CD4-positive, alpha-beta T cell (primary cell): ENCODE data around the gene MDFIC2. TPM values are rescaled to one million over a fixed set of nuclear protein-coding genes. Genes with fewer than 3 reads are reported as not detected.

ENCODE experiments used
- ATAC-seq: fragments of 200-7000 bp; cut with Tn5 transposase; one replicate; pipeline ENCODE4 v1.10.0; 2022; ENCODE audit warnings: mild to moderate bottlenecking; ENCODE audit not compliant: poor library complexity
- CTCF ChIA-PET: fragments of 350-600 bp; sonication (Branson Sonifier 250); formaldehyde crosslinking; loops from one replicate; lab custom pipeline; 2021; ENCODE audit warnings: antibody characterized with exemption, inconsistent platforms; lab: Charles Lee
- POLR2A ChIA-PET: fragments of 350-600 bp; sonication (Branson Sonifier 250); formaldehyde crosslinking; loops from one replicate; lab custom pipeline; 2021; ENCODE audit warnings: antibody characterized with exemption, inconsistent platforms; lab: Charles Lee
- DNase-seq, 14 experiments: peaks; one replicate each; pipeline ENCODE4 v3.0.0-alpha.2; 2013 to 2020; ENCODE audit warnings: mixed read lengths in 2 of 14
- H3K27ac ChIP-seq, 2 donors: one replicate each; pipeline versions ENCODE4 v1.5.1 to v1.7.0; 2013; ENCODE audit warnings: low read length in 2 of 2, low read depth in 1 of 2, mild to moderate bottlenecking in 1 of 2
- H3K27me3 ChIP-seq, 2 experiments: 1 replicate in 1 of 2; 2 replicates in 1 of 2; pipeline versions ENCODE4 v1.6.1 to v1.7.0; 2013; ENCODE audit warnings: low read length in 2 of 2, control low read depth in 1 of 2, mild to moderate bottlenecking in 1 of 2, moderate library complexity in 1 of 2; ENCODE audit not compliant: insufficient read depth in 2 of 2, control insufficient read depth in 1 of 2
- H3K36me3 ChIP-seq: one replicate; pipeline ENCODE4 v1.6.1; 2013; ENCODE audit warnings: low read length, control low read depth; ENCODE audit not compliant: insufficient read depth
- H3K4me1 ChIP-seq: one replicate; pipeline ENCODE4 v1.6.1; 2013; ENCODE audit warnings: low read length, control low read depth; ENCODE audit not compliant: insufficient read depth
- H3K4me3 ChIP-seq: one replicate; pipeline ENCODE4 v1.5.1; 2013; ENCODE audit warnings: mild to moderate bottlenecking, low read length, moderate library complexity
- H3K9me3 ChIP-seq, 2 experiments: 1 replicate in 1 of 2; 2 replicates in 1 of 2; pipeline versions ENCODE4 v1.6.1 to v1.7.0; 2013; ENCODE audit warnings: low read length in 2 of 2, mild to moderate bottlenecking in 2 of 2, control low read depth in 1 of 2, moderate library complexity in 1 of 2; ENCODE audit not compliant: control insufficient read depth in 1 of 2, insufficient read depth in 1 of 2
- H3K27ac Mint-ChIP-seq: one replicate; pipeline ENCODE4 v1.8.0; 2020; ENCODE audit warnings: mixed read lengths
- H3K27me3 Mint-ChIP-seq: one replicate; pipeline ENCODE4 v1.8.0; 2021; ENCODE audit warnings: mixed read lengths
- H3K36me3 Mint-ChIP-seq: one replicate; pipeline ENCODE4 v1.8.0; 2021; ENCODE audit warnings: low read depth, mixed read lengths
- H3K4me1 Mint-ChIP-seq: one replicate; pipeline ENCODE4 v1.8.0; 2021; ENCODE audit warnings: low read depth, mixed read lengths
- H3K4me3 Mint-ChIP-seq: one replicate; pipeline ENCODE4 v1.8.0; 2020; ENCODE audit warnings: mild to moderate bottlenecking, mixed read lengths
- H3K9me3 Mint-ChIP-seq: one replicate; pipeline ENCODE4 v1.8.0; 2020; ENCODE audit warnings: mixed read lengths
- CTCF ChIP-seq: fragments of 200-600 bp; IDR thresholded peaks from one replicate; pipeline ENCODE4 v1.8.0; 2022; ENCODE audit warnings: antibody characterized with exemption, mild to moderate bottlenecking
- intact Hi-C, 2 experiments: fragments of 100-400 bp; cut with DNase I in 1 of 2; cut with micrococcal nuclease in 1 of 2; formaldehyde crosslinking; loops; one replicate each; pipeline versions ENCODE4 v1.15.1 to v1.9.0; 2023 to 2025; cut with DNase I, micrococcal nuclease
- total RNA-seq, 174 experiments: library from RNA in 2 of 174; stranded (reverse) in 2 of 174; gene quantifications; one replicate each; pipeline ENCODE4 v1.2.3 and lab custom pipeline; 2021 to 2026

The MDFIC2 gene
- total RNA-seq, 2 experiments from 2014 or later: not detected

GRCh38 chr3:70277304-70277703 is 35.1 kb downstream of the MDFIC2 start:
- Histone ChIP-seq H3K9me3 (no peaks in the 10 kb centered on the region), H3K36me3 (no peaks in the 10 kb centered on the region), H3K27ac (no peak overlapping the region), H3K4me1 (no peaks in the 10 kb centered on the region), H3K27me3 (no peaks in the 10 kb centered on the region), H3K4me3 (no peak overlapping the region)
- Mint-ChIP-seq H3K36me3 (no peaks in the 10 kb centered on the region), H3K27ac (no peak overlapping the region), H3K4me3 (no peak overlapping the region), H3K9me3 (no peaks in the 10 kb centered on the region), H3K27me3 (no peaks in the 10 kb centered on the region), H3K4me1 (no peaks in the 10 kb centered on the region)
- no peak for TF ChIP-seq CTCF
- no peak for ATAC-seq
- POLR2A ChIA-PET: no interaction called here
- intact Hi-C loops: no loop called here
- no peak for DNase-seq
- CTCF ChIA-PET: no interaction called here

- no peak for TF ChIP-seq CTCF
- intact Hi-C loops: no loop called here
- Mint-ChIP-seq H3K4me3 (no peak overlapping the region), H3K27me3 (no peaks in the 10 kb centered on the region), H3K36me3 (no peaks in the 10 kb centered on the region), H3K9me3 (no peaks in the 10 kb centered on the region), H3K27ac (no peak overlapping the region), H3K4me1 (no peaks in the 10 kb centered on the region)
- CTCF ChIA-PET: no interaction called here
- Histone ChIP-seq H3K27me3 (no peaks in the 10 kb centered on the region), H3K27ac (no peak overlapping the region), H3K4me3 (no peak overlapping the region), H3K9me3 (no peaks in the 10 kb centered on the region), H3K4me1 (no peaks in the 10 kb centered on the region), H3K36me3 (no peaks in the 10 kb centered on the region)
- POLR2A ChIA-PET: no interaction called here
- ATAC-seq: no peak
- DNase-seq: no peak
These were observed 35.5 kb downstream of the MDFIC2 start for GRCh38 chr3:70276901-70277300.

GRCh38 chr3:70273492-70273891 is 38.9 kb downstream of the MDFIC2 start:
- Mint-ChIP-seq H3K4me3 (no peak overlapping the region), H3K4me1 (no peaks in the 10 kb centered on the region), H3K36me3 (no peaks in the 10 kb centered on the region), H3K9me3 (no peaks in the 10 kb centered on the region), H3K27ac (no peak overlapping the region), H3K27me3 (no peaks in the 10 kb centered on the region)
- H3K27me3 ChIP-seq: no peaks in the 10 kb centered on the region
- no peak overlapping the region for H3K4me3 ChIP-seq
- intact Hi-C loops: no loop called here
- ATAC-seq (no peak), DNase-seq (no peak)
- ChIA-PET POLR2A (no interaction called here), CTCF (no interaction called here)
- H3K4me1 ChIP-seq: no peaks in the 10 kb centered on the region
- no peak overlapping the region for H3K27ac ChIP-seq
- H3K9me3 ChIP-seq: no peaks in the 10 kb centered on the region
- no peak for TF ChIP-seq CTCF
- no peaks in the 10 kb centered on the region for H3K36me3 ChIP-seq
